ENCODE measurements around the gene PRKD2.

The PRKD2 gene

DNA sequence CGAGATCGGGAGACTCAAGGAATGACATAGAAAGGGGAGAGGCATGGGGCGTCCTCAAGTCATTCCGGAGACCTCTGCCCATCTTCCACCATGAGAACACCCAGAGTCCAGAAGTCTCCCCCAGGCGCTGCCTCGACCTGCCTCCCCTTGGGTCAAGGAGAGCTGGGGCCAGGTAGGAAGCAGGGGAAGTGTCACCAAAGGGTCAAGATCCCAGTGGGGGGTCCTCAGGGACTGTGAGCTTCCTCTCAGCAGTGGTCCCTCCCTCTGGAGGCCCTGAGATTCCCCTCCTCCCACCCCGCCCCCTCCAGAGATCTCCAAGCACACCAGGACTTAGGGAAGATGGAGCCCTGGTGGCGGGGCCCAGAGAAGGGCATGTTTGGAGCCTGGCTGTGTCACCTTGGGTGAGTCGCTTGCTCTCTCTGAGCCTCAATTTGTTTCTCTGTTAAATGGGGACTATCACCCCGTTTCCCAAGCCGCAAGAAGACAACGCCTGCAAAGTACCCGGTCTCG is 56.9 kb downstream of the PRKD2 start:
- no peak for DNase-seq

DNA sequence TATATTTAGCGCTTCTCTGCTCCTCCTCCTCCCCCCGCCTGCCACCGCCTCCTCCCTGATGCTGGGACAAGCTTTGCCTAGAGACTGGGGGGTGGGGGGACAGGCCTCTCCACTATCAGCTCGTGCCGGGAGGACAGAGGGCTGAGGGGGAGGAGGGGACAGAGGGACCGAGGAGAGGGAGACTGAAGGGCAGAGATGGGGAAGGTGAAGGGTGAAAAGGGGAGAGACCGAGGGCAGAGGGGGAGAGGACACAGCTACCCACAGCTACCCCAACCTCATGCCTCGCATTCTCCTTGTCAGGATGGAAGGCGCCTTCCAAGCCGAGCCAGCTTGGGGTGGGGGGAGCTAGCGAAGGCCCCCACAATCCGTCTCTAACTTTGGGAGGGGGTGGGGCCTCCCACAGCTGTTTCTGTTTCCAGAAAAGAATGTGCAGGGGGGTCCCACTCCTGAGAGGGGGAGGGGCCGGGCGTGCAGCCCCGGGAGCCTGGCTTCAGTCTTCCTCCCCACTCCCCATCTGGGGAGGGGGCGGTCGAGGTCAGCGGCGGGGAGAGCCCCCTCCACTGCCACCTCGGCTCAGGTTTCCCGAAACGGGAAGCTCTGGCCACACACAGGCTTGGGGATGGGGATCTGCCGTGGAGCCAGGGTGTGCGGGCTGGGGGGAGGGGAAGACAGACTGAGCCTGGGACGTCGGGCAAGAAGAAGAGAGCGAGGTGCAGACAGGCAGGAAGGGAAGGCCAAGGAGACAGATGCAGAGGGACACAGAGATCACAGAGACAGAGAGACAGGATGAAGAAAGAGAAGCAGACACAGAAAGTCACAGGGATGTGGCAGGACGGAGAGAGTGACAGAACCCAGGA is 57.5 kb downstream of the PRKD2 start:
- no peak for DNase-seq

DNA sequence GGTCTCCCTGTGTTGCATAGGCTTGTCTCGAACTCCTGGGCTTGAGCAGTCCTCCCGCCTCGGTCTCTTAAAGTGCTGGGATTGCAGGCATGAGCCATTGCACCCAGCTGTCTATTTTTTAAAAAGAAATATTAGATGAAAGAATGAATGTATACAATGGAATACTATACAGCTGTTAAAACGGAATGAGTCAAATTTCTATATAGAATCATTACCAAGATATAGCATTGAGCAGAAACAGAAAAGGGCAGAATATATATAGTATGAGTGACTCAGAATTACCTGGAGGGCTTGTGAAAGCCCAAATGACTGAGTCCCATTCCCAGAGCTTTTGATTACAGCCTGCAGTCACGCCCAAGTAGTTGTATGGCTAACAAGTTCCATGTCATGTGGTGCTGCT is 60.4 kb downstream of the PRKD2 start:
- no peak for DNase-seq

DNA sequence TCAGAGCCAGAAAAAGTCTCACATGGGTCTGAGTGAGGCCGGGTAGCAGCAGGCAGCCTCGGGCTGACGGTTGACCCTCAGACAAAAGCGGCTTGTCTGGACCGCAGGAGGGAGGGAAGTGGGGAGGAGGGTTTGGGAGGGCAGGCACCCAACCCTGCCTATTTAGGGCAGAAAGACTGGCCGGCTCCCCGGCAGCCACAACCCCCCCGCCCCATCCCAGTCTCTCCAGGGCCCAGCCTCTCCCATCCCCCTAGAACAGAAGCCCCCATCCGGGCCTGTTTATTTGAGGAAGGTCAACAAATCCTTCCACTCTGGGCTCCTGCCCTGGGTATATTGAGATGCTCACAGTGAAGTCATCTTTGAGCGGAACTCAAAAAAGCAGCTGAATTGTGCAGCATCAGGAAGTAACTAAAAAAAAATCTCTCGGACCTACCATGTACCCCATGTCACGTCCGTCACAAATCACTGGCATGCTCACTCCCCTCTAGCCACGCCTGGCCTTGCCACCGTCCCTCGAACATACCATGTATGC is 62.2 kb downstream of the PRKD2 start:
- no peak for DNase-seq

DNA sequence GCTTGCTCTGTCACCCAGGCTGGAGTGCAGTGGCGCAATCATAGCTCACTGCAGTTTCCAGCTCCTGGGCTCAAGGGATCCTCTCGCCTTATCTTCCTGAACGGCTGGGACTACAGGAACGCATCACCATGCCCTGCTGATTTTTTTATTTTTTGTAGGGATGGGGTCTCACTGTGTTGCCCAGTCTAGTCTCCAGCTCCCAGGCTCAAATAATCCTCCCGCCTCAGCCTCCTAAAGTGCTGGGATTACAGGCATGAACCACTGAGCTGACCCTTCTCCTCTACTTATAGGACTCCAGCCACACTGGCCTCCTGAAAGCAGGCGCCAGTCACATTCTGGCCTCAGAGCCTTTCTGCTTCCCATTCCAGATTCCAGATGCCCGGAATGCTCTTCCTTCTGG is 66.5 kb downstream of the PRKD2 start:
- DNase-seq: no peak

DNA sequence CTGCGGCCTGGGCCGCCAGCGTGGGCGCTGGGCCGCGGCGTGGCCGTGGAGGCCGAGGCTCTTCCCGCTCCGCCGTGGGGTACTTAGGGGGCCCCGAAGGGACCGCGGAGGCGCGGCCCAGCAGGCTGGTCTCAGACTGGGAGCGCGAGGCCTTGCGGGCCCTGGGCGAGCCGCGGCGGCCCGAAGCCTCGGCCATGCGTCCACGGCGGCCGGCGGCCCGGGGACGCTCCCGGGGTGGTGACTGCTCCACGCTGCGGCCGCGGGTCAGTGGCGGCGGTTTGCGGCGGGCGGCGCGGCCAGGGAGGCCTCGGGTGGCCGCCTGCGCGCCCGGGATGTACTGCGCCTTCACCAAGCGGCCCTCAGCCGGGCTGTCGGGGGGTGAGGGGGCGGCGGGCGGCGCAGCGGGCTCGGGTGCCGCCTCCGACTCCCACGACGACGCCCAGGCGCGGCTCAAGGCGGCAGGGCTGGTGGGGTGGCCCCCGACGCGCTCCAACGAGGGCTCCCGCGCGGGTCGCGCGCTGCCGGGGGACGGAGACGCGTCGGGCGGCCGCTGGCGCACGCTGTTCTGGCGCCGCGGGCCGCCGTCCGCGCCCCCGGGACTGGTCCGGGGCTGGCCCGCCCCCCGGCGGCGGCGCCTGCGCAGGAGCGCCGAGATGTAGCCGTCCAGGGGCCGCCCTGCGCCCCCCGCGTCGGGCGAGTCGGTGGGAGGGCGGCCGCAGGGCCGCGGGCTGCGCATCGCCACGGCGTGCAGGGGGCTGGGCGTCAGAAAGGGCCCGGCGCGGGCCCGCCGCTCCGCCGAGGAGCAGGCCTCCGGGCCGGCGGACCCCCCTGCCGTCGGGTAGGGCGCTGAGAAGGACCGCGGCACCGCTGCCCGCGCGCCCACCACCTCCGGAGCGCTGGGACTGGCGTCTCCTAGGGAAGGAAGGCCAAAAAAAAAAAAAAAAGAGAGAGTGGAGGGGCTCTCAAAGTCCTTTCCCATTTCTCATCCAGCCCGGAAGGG is 67.7 kb downstream of the PRKD2 start:
- DNase-seq: no peak

DNA sequence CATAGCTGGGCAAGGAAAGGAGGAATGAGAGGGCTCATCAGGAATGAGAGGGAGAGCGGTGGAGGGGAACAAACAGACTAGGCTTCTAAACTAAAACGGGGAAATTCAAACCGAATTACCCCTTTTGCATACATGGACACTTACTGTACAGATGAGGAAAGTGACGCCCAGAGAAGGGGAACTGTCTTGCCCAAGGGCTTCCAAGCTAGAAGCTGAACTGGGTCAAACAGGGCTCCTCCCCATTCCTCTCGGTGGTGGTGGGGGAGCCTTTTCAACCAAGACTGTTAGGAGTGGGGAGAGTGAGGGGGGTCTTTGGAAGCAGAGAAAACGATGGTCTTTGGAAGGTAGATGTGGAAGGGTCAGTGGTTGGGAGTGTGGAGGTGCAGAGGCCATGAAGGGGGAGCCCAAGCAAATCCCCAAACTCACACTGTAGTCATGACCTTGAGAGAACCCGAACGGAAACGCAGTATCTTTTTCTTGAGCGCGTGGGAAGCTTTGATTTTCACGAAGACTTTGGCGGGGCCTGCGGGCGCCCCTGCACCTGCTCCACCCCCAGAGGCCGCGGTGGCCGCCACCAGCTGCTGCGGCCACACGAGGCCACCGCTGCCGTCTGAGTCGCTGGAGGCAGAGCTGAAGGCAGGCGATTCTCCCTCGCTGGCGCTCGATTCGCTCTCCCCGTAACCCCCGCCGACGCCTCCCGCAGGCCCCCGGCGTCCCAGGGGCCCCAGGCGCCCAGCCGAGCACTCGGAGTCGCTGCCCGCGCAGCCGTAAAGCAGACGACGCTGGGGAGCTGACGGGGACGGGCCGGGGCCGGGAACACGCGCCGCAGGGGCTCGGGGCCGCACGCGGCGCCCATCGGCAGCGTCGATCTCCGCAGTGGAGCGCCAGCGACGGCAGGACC is 68.6 kb downstream of the PRKD2 start:
- DNase-seq: no peak

DNA sequence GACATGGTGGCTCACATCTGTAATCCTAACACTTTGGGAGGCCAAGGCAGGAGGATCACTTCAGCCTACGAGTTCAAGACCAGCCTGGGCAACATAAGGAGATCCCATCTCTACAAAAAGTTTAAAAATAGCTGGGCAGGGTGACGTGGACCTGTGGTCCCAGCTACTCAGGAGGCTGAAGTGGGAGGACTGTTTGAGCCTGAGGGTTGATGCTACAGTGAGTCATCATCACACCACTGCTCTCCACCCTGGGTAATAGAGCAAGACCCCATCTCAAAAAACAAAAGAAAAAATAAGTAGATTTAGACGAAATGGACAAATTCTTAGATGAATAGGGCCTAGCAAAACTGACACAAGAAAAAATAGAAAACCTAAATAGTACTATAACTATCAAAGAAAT is 70.5 kb downstream of the PRKD2 start:
- no peak for DNase-seq

DNA sequence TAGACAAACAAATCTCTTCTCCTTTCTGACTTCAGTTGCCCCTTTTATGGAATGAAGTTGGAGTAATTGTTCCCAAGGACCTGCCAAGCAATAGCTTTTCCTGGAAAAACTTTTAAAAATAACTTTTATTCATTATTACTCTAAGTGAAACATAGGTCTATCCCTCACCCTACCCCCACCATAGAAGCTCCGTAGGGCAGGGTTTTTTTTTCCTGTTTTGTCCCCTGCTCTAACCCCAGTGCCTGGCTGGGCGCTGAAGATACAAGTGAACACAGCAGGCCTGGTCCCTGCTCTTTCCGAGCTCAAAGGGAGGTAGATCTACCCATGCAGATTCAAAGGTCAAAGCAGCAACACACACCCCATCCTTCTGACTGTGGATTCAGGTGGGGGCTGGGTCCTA is 72.2 kb downstream of the PRKD2 start:
- DNase-seq: no peak

DNA sequence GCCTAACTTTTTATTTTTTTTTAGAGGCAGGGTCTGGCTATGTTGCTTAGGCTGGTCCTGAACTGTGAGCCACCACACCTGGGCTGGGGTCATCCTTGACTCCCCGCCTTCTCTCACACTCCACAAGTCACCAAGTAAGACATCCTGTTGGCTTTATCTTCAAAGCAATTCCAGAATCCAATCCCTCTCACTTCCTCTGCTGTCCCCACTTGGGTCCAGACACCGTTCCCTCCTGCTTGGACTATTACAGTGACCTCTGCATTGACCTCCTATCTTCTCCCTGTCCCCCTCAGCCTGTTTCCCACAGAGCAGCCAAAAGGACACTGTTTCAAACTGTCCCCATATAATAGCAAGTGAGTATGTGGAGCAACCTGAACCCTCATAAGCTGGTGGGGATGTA is 76.3 kb downstream of the PRKD2 start:
- DNase-seq: no peak

DNA sequence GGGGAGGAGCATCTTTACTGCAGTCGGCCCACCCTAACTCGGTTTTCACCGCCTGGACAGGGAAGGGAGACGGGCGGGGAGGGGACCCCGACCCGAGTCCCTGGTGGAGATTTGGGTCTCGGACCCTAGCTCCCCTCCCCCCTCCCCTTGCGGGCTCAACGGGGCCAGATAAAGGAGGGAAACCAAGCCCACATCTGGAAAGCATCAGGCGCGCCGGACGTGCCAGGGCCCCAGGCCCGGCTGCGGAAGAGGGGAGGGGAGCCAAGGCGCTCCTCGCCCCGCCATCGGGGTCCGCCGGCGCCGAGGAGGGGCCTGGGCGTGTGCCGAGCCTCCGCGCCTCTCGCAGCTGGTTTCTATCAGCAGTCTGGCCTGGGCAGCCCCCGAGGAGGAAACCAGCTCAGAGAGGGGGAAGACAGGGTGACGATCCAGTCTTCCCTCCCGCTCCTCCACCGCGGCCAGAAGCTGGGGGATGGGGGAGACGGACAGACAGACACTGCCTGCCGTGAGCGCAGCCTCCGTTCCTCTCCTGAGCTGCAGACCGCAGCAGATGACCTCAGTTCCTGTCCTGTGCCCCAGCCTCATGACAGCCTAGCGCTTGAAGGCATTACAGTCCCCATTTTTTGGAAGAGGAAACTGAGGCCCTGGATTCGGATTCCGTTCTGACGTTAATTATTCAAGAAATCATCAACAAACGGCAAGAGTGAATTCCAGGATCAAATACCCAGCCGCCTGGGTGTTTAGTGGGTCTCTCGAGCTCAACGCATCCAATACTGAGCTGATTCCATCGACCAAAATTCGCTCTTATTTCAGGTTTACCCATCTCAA is 77.3 kb downstream of the PRKD2 start:
- DNase-seq: peak; percentile 22 to 29

DNA sequence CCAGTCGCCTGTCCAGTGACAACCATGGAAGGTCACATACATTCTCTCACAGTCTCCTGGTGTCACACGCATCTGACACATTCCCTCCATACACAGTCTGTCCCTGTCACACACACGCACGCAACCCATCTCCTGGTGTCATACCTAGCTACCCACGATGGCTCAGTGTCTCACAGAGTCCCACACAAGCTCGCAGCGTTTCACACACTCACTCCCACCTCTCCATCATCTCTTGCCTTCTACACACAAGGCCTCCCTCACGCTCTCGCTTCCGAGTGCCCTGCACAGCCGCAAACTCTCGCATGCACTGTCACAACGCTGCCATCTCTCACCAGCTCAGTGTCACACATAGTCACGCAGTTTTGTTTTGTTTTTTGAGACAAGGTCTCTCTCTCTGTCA is 79.7 kb downstream of the PRKD2 start:
- no peak for DNase-seq

DNA sequence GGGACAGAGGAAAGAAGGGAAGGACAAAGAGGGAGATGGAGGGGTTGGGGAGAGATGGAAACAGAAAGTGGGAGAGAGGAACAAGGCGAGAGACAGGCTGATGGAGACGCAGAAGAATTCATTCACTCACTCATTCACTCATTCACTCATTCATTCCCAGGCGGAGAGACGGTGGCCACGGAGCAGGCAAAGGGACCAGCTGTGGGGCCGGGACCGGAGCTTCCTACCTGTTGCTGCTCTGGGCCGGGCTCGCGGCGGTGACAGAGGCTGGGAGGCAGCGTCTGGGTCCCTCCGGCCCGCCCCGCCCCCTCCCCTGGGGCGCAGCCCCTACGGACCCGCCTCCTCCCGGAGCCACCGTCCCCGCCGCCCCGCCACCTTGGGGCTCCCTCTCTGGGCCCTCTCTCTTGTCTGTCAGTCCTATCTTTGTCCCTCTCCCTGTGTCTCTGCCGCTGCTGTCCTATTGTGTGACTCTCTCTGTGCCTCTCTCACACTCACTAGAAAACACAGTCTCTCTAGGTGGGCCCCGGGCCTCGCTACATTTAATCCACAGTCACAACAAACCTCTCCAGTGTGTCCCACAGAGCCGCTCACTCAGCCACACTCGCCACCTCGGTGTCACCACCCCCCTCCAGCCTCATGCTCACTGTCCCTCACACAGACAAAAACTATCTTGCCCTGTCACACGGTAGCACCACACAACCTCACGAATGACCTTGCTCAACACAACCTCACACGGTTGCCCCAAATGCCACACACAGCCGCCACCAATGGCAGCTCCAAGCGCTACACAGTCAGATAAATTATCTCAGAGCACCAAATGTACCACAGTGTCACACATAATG is 80.8 kb downstream of the PRKD2 start, which contains the start of gene GNG8:
Gene GNG8, minus strand, starts transcription at position 283 of the 842 bp plus-strand sequence. CDS start 1,520 bp downstream, outside the sequence.
- DNase-seq: no peak

DNA sequence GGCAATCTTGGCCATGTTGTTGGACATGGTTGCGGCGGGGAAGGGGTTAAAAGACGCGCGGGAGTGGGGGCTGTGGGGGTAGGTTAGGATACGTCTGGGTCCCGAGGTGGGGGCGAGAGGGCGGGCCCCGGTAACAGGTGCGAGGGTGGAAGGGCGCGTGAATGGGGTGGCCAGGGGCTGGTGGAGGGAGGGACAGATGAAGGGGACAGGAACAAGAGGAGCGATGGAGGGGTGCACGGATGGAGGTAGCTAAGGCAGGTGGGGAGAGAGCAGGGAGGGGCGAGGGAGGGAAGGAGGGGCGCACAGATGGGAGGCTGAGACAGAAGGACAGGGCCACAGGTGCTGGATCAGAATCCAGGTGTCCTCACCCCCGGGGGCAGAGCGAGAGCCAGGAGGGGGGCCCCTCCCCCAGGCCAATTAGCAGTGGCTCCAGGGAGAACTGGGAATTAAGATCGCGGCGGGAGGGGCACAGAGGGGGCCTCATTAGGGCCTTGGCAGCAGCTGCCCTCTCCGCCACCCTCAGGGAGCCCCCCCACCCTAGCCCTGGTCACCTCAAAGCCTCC is 82.2 kb downstream of the PRKD2 start:
- DNase-seq: no peak

DNA sequence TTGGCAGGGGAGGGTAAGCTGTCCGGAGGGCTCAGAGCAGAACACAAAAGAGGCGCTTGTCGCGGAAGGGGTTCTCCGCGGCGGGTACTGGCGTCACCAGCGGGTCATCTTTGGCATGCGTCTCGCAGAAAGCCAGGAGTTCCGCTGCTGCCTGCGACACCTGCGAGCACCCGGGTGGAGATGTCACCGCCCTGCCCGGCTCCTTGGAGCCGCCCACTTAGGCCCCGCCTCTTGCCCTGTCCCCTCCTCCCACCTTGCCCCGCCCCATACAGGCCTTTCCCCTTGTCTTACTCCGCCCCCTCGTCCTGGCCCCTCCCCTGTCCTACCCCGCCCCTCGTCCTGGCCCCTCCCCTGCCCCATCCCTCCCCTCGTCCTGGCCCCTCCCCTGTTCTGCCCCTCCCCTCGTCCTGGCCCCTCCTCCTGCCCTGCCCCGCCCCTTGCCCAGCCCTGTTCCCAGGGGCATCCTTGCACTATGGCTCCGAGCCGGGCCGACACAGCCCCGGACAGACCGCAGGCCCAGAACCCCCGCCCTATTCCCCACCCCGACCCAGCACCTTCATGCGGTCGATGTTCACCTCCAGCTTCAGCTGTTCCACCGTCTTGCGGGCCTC is 82.8 kb downstream of the PRKD2 start:
- DNase-seq: no peak

DNA sequence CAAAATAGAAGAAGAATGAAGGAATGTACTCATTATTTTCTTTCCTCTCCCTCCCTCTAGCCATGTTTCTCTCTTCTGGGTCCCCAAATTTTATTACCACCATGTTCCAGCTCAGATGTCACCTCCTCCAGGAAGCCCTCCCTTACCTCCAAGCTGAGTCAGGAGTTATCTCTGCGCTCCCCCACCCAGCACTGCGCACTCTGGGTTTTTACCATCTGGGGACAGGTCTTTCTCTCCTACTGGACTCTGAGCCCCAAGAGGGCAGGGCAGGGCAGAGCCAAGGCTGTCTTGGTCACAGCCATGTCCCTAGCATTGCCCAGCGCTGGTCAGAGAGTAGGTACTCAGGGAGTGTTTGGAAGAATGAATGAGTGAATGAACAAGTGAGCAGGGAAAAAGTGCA is 83.8 kb downstream of the PRKD2 start:
- no peak for DNase-seq

DNA sequence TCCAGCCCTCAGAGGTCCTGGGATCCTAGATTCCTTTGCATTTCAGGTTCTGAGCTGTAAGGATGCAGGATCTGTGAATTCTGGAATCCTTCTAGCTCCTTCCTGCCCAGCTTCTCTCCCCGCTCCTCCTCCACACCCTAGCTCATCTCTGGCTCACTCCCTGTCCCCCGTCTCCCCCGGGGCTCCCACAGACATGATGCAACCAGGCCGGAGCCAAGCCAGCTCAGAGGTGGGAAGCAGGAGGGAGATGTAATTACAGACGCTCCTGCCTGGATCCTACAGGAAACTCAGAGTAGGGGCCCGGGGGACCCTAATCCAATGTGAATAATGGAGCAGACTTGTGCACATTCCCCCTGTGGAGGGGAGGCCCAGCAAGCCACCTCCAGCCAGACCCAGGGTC is 85.4 kb downstream of the PRKD2 start:
- DNase-seq: no peak

DNA sequence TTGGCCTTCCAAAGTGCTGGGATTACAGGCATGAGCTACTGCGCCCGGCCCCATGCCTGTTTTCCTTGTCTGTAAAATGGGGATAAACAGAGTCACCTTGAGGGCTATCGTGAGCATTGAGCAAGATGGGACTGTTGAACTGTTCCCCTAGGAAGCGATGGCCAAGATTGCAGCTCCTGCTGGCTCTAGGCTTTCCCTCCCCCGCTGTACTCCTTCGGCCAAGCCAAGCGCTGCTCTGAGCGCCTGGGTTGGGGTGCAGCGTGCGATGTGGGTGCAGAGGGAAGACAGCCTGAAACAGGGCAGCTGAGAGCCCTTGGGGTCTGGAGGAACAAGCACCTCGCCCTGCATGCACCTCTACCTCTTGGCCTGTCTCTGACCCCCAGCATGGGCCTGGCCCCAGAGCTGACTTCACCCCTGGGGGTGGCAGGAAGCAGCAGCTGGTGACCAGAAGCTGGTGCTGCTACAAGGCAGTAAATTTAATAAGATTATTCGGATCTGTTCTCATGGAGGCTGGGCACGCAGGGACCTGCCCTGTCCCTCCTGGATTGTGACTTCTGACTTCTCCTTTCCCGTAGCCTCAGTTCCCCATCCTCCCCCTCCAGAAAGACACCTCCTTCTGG is 86.2 kb downstream of the PRKD2 start:
- DNase-seq: no peak

DNA sequence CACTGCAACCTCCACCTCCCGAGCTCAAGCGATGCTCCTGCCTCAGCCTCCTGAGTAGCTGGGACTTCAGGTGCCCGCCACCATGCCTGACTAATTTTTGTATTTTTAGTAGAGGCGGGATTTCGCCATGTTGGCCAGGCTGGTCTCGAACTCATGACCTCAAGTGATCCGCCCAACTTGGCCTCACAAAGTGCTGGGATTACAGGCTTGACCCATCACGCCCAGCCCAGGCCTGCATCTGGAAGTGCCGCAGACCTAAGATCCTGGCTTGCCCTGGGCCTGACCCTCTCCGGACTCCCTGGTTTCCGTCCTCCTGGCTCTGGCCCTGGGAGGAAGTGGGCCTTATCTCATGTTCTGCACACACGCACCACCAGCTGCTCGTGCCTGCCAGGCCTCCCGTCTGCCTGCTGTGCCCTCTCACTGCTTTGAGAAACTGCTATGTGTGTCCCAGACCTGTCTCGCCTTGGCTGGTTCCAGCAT is 87.3 kb downstream of the PRKD2 start:
- no peak for DNase-seq

Measured in SHP77 (cell line).